Immature natural killer cell (primary cell): ENCODE measurements around the gene RESP18. TPM values are rescaled to one million over a fixed set of nuclear protein-coding genes. Genes with fewer than 3 reads are reported as not detected.
A peak's percentile ranks its signal among the peaks of the same experiment; 100 is the strongest.
"Not testable (repeated sequence)": the region's sequence is repeated elsewhere in the genome, so short reads cannot be mapped to it uniquely, and the experiment has no call there.

ENCODE experiments used
- DNase-seq, 3 donors: peaks; one replicate each; pipeline ENCODE4 v3.0.0; 2022; ENCODE audit warnings: mixed read lengths in 1 of 3
- H3K27ac Mint-ChIP-seq, 6 donors: one replicate each; pipeline ENCODE4 v1.8.0; 2020; ENCODE audit warnings: mixed read lengths in 6 of 6, mild to moderate bottlenecking in 5 of 6, inconsistent platforms in 4 of 6, moderate library complexity in 3 of 6
- H3K27me3 Mint-ChIP-seq, 3 donors: one replicate each; pipeline ENCODE4 v1.8.0; 2020 to 2021; ENCODE audit warnings: low read depth in 3 of 3, mild to moderate bottlenecking in 3 of 3, mixed read lengths in 3 of 3, moderate library complexity in 3 of 3, inconsistent platforms in 1 of 3
- H3K36me3 Mint-ChIP-seq, 3 donors: one replicate each; pipeline ENCODE4 v1.8.0; 2020; ENCODE audit warnings: mixed read lengths in 3 of 3, inconsistent platforms in 2 of 3, mild to moderate bottlenecking in 2 of 3
- H3K4me1 Mint-ChIP-seq, 2 donors: one replicate each; pipeline ENCODE4 v1.8.0; 2020; ENCODE audit warnings: inconsistent platforms in 2 of 2, mild to moderate bottlenecking in 2 of 2, mixed read lengths in 2 of 2, moderate library complexity in 1 of 2
- H3K4me3 Mint-ChIP-seq, 5 donors: one replicate each; pipeline ENCODE4 v1.8.0; 2020; ENCODE audit warnings: mild to moderate bottlenecking in 5 of 5, mixed read lengths in 5 of 5, inconsistent platforms in 3 of 5, moderate library complexity in 3 of 5
- H3K9me3 Mint-ChIP-seq, 6 donors: one replicate each; pipeline ENCODE4 v1.8.0; 2020; ENCODE audit warnings: mild to moderate bottlenecking in 6 of 6, mixed read lengths in 6 of 6, inconsistent platforms in 4 of 6, moderate library complexity in 3 of 6
- polyA plus RNA-seq, 3 donors: library from polyadenylated mRNA; unstranded; fragments of 300-500 nt; fragmentation: Illumina TruSeq; gene quantifications; one replicate each; pipeline ENCODE4 v1.2.3, GENCODE V29; 2021

RESP18 gene
- polyA plus RNA-seq, 3 donors from 2014 or later: not detected

- DNase-seq: no peak
- Mint-ChIP-seq H3K9me3 (no peaks in the 10 kb centered on the region), H3K36me3 (no peaks in the 10 kb centered on the region), H3K4me3 (peak overlapping the region; percentile 73 to 86 (median 77)), H3K27me3 (peaks cover 2 to 10% (median 7%) of the 10 kb centered on the region in 3 donors), H3K4me1 (peaks cover 10 to 17% of the 10 kb centered on the region in 2 donors), H3K27ac (peak overlapping the region in 5 of 6 donors; percentile 86 to 98 (median 97))
Measured at GRCh38 chr2:219293736-219294231, 38.8 kb downstream of the RESP18 start.

GRCh38 chr2:219292616-219293015 is 39.9 kb downstream of the RESP18 start:
- Mint-ChIP-seq H3K27ac (peak overlapping the region in 3 of 6 donors; percentile 71 to 87 (median 74)), H3K9me3 (no peaks in the 10 kb centered on the region), H3K36me3 (no peaks in the 10 kb centered on the region), H3K27me3 (peaks cover 0 to 10% (median 4%) of the 10 kb centered on the region in 3 donors), H3K4me3 (peak overlapping the region in 1 of 5 donors; percentile 35), H3K4me1 (peaks cover 10 to 16% of the 10 kb centered on the region in 2 donors)
- no peak for DNase-seq

GRCh38 chr2:219291910-219292490 is 40.5 kb downstream of the RESP18 start:
- no peaks in the 10 kb centered on the region for H3K36me3 Mint-ChIP-seq
- no peak overlapping the region for H3K4me3 Mint-ChIP-seq
- H3K27ac Mint-ChIP-seq: peak overlapping the region in 5 of 6 donors; percentile 16 to 87 (median 67)
- peaks cover 0 to 6% (median 5%) of the 10 kb centered on the region in 3 donors for H3K27me3 Mint-ChIP-seq
- H3K4me1 Mint-ChIP-seq: peaks cover 10 to 16% of the 10 kb centered on the region in 2 donors
- no peak for DNase-seq
- no peaks in the 10 kb centered on the region for H3K9me3 Mint-ChIP-seq

GRCh38 chr2:219291394-219291793 is 41.1 kb downstream of the RESP18 start:
- Mint-ChIP-seq H3K4me1 (peaks cover 10 to 16% of the 10 kb centered on the region in 2 donors), H3K4me3 (no peak overlapping the region), H3K27ac (peak overlapping the region in 3 of 6 donors; percentile 74 to 87 (median 80)), H3K27me3 (peaks cover 0 to 6% (median 5%) of the 10 kb centered on the region in 3 donors), H3K36me3 (no peaks in the 10 kb centered on the region), H3K9me3 (no peaks in the 10 kb centered on the region)
- no peak for DNase-seq

DNA sequence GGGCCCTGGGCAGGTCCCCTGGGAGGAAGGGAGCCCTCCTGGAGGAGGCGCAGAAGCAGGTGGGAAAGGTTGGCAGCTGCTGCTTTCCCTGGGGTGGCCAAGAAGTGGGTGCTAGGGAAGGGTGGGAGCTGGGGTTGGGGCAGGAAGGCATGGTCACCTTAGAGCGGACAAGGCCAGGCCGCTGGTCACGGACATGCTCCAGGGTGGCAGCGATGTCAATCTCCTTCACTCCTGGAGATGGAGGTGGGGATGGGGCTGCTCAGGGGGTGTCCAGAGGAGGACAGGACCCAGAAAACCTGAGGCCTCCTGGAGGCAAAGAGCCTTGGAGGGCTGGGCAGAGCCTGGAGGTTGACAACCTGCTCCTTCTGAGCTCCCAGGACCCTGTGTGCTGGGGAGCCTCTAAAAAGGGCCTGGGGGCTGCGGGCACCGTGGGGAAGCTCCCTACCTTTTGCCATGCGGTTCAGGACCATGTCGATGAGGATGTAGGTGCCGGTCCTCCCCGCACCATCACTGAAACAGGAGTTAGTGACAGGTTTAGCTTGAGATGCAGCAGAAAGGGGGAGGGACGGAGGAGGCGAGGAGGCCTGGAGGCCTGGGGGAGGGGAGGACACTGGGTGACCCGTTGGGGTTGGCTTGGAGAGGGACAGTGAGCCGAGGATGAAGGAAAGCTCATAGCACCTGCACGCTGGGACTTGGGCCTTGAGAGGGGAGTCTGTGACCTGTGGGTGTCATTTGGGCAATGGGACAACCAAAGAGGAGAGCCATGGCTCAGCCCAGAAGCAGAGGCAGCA is 42.0 kb downstream of the RESP18 start:
- no peak overlapping the region for H3K4me3 Mint-ChIP-seq
- no peaks in the 10 kb centered on the region for H3K9me3 Mint-ChIP-seq
- DNase-seq: no peak
- H3K27ac Mint-ChIP-seq: peak overlapping the region in 4 of 6 donors; percentile 28 to 74 (median 44)
- peaks cover 0 to 6% (median 3%) of the 10 kb centered on the region in 3 donors for H3K27me3 Mint-ChIP-seq
- H3K4me1 Mint-ChIP-seq: peaks cover 10 to 13% of the 10 kb centered on the region in 2 donors
- no peaks in the 10 kb centered on the region for H3K36me3 Mint-ChIP-seq

DNA sequence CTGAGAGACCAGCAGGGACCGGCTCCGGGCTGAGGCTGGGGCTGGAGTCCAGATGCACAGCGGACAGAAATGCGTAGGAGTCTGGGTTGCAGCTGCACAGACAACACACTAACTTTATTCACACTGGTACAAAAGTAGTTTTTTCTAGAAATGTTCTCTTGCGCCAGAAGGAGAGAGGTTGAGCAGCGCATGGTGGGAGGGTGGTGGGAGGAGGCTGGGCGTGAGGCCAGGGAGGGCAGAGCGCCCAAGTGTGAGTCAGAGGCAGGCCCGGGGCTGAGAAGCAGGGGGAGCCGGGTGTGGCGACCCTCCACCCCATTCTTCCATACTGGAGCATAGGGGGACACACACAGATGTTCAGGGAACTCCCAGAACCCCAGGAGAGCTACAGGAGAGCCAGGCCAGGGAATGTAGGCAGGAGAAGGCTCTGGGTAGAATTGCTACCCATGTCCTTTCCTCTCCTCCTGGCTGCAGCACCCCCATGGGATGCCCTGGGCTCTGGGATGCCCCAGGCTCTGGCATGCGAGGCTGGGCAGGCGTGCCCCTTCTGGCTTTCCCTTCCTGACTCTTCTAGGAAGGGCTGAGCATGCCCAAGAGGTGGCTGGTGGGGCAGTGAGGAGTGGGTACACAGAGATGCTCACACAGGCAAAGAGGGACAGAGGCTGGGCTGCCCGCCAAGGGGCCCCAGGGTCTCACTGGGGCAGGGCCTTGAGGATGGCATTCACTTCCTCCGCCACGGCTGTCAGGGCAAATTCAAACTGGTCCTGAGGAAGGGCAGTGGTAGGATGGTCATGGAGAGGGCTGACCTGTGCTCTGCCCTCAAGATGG is 42.8 kb downstream of the RESP18 start:
- Mint-ChIP-seq H3K36me3 (peaks cover 0 to 3% (median 3%) of the 10 kb centered on the region in 3 donors), H3K27ac (peak overlapping the region in 3 of 6 donors; percentile 34 to 64 (median 40)), H3K4me3 (no peak overlapping the region)

DNA sequence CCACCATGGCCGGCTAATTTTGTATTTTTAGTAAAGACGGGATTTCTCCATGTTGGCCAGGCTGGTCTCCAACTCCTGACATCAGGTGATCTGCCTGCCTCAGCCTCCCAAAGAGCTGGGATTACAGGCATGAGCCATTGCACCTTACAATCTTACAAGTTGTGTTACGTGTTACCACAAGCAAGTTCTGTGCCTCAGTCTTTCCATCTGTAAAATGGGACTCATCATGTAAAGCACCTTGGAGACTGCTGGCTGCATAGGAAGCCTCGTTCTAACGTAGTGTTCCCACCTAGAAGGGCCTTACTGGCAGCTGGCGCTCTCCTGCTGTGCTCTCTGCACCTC is 43.4 kb downstream of the RESP18 start:
- no peaks in the 10 kb centered on the region for H3K9me3 Mint-ChIP-seq
- H3K4me1 Mint-ChIP-seq: peaks cover 3% of the 10 kb centered on the region in 2 donors
- H3K27ac Mint-ChIP-seq: peak overlapping the region in 2 of 6 donors; percentile 34 to 64
- no peak overlapping the region for H3K4me3 Mint-ChIP-seq
- H3K36me3 Mint-ChIP-seq: peaks cover 0 to 3% (median 3%) of the 10 kb centered on the region in 3 donors
- no peak for DNase-seq
- peaks cover 0 to 3% (median 3%) of the 10 kb centered on the region in 3 donors for H3K27me3 Mint-ChIP-seq

More for the DNA sequence above, 42.8 kb downstream of the RESP18 start:
- no peaks in the 10 kb centered on the region for H3K9me3 Mint-ChIP-seq
- no peak for DNase-seq
- H3K4me1 Mint-ChIP-seq: peaks cover 6 to 7% of the 10 kb centered on the region in 2 donors
- peaks cover 0 to 5% (median 3%) of the 10 kb centered on the region in 3 donors for H3K27me3 Mint-ChIP-seq

DNA sequence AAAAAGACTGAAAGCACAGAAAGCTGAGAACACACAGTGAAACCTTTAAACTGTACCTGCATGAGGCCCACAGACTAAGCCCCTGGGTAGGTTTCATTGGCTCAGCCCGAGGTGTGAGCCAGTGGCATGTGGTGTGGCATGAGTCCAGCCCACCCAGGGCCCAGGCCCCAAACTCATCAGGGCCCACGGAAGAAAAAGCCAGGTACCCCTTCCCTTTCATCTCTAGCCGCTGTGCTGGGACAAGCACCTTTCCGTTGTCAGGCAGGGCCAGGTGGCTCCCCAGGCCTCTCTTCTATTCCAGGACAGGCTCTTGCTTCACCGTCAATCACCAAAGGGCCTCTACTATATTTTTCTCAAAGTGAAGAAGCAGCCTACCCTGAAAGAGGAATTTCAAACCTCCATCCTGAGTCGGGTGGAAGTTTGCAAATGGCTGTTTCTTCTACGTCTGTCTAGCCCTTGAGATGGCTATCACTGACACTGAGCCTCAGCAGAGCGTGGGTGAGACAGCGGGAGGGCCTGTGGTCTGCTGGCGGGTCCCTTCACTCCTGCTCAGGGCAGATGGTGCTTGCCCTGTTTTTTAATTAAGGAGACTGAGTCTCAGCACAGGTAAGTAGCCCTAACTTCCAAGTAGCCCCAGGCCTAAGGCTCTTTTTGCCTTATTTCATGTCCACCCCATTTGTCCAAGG is 44.8 kb downstream of the RESP18 start:
- Mint-ChIP-seq H3K27me3 (peaks cover 0 to 2% (median 2%) of the 10 kb centered on the region in 3 donors), H3K4me3 (no peak overlapping the region), H3K4me1 (peaks cover 0 to 5% of the 10 kb centered on the region in 2 donors), H3K36me3 (peaks cover 3 to 13% (median 6%) of the 10 kb centered on the region in 3 donors), H3K9me3 (no peaks in the 10 kb centered on the region), H3K27ac (peak overlapping the region; percentile 43 to 84 (median 78))
- no peak for DNase-seq

DNA sequence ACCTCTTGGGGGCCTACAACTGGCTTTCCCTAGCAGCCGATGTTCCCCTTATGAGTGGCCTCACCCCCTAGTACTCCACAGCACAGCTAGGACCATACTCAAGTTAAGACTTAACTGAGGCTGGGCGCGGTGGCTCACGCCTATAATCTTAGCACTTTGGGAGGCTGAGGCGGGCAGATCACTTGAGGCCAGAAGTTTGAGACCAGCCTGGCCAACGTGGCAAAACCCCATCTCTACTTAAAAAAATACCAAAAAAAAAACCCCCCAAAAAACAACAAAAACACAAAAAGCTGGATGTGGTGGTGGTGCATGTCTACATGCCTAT is 45.5 kb downstream of the RESP18 start:
- not testable (repeated sequence) for H3K9me3 Mint-ChIP-seq, H3K4me3 Mint-ChIP-seq, H3K27me3 Mint-ChIP-seq, DNase-seq
- H3K4me1 Mint-ChIP-seq: peaks cover 0 to 11% of the 10 kb centered on the region in 2 donors
- H3K36me3 Mint-ChIP-seq: peaks cover 3 to 20% (median 7%) of the 10 kb centered on the region in 3 donors
- peak overlapping the region in 5 of 6 donors; percentile 29 to 84 (median 77) for H3K27ac Mint-ChIP-seq

- Mint-ChIP-seq H3K4me1 (peaks cover under 1 to 11% of the 10 kb centered on the region in 2 donors), H3K27me3 (peaks cover 0 to 2% (median 2%) of the 10 kb centered on the region in 3 donors), H3K36me3 (peaks cover 3 to 21% (median 7%) of the 10 kb centered on the region in 3 donors), H3K27ac (peak overlapping the region; percentile 29 to 84 (median 60)), H3K4me3 (no peak overlapping the region), H3K9me3 (no peaks in the 10 kb centered on the region)
- DNase-seq: no peak
Measured at GRCh38 chr2:219286436-219287115, 46.0 kb downstream of the RESP18 start.

- no peak for DNase-seq
- H3K9me3 Mint-ChIP-seq: no peaks in the 10 kb centered on the region
- H3K36me3 Mint-ChIP-seq: peaks cover 3 to 27% (median 7%) of the 10 kb centered on the region in 3 donors
- H3K4me1 Mint-ChIP-seq: peaks cover 4 to 16% of the 10 kb centered on the region in 2 donors
- H3K27ac Mint-ChIP-seq: peak overlapping the region in 4 of 6 donors; percentile 18 to 78 (median 60)
- no peak overlapping the region for H3K4me3 Mint-ChIP-seq
- H3K27me3 Mint-ChIP-seq: peaks cover 0 to 2% (median 2%) of the 10 kb centered on the region in 3 donors
Measured at GRCh38 chr2:219285894-219286425, 46.6 kb downstream of the RESP18 start.

GRCh38 chr2:219285373-219285735 is 47.2 kb downstream of the RESP18 start:
- peak overlapping the region in 5 of 6 donors; percentile 55 to 89 (median 78) for H3K27ac Mint-ChIP-seq
- H3K9me3 Mint-ChIP-seq: no peaks in the 10 kb centered on the region
- peaks cover 2 to 5% (median 2%) of the 10 kb centered on the region in 3 donors for H3K27me3 Mint-ChIP-seq
- H3K36me3 Mint-ChIP-seq: peaks cover 3 to 28% (median 7%) of the 10 kb centered on the region in 3 donors
- no peak overlapping the region for H3K4me3 Mint-ChIP-seq
- H3K4me1 Mint-ChIP-seq: peaks cover 8 to 22% of the 10 kb centered on the region in 2 donors
- no peak for DNase-seq
